ENCODE results near the gene LEFTY1.

Gene LEFTY1

DNA sequence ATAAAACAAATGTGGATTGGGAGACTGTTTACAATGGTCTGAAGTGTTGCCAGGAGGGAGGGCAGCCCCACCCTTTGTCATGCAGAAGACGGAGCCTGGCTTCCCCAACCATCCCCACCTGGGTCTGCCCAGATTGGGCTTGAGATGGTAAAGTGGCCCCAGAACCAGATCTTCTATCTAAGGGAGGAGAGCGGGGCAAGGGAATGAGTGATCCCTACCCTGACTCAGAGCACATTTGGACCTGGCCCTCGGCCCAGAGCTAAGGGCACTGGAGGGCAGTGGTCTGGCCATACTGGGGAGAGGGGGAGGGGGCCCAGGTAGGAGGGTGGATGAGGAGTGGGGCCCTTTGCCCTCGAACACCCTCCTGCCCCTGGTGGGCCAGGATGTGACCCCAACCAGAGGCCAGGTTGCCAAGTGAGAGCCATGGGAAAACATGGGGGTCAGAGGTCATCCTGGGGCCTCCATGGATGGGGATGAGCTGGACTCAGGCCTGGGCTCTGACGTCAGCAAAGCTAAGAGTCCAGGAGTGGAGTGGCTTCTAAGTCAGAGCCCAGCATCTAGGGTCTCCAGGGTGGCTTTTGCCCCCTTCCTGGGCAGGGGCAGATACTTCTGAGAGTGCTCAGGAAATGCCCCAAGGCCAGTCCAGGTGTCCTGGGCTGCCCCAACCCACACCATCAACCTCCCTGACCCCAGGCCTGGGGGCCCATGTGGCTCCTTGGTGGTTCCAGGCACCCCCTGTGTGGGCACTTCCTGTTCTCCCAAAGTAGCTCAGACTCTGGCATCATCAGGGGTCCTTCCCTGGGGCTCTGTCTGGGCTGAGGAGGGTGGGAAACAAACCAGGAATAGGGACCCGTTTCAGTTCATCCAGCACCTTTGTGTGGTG is 1.6 kb upstream of the LEFTY1 start:
- no peak overlapping the region for H3K4me2 ChIP-seq (ENCODE audit: insufficient read depth, low read length, poor library complexity, severe bottlenecking)
- H4K91ac ChIP-seq (ENCODE audit: low read depth, low read length, poor library complexity) = no peak overlapping the region
- no peak overlapping the region for H3K4me3 ChIP-seq (ENCODE audit: low read length in 2 of 2)
- peak overlapping the region; percentile 55 for H3K23ac ChIP-seq (ENCODE audit: low read depth, low read length, poor library complexity)
- H2AFZ ChIP-seq (ENCODE audit: low read length) = no peak overlapping the region
- no peak overlapping the region for H2BK5ac ChIP-seq (ENCODE audit: low read length)
- peak overlapping the region; percentile 71 for H3K14ac ChIP-seq (ENCODE audit: low read length)
- H3K36me3 ChIP-seq (replicated peaks in 1 of 2; ENCODE audit: control insufficient read depth in 2 of 2, insufficient read depth in 2 of 2, low read length in 2 of 2) = no peaks in the 10 kb centered on the region
- peaks cover 2 to 12% of the 10 kb centered on the region in 2 donors for H3K4me1 ChIP-seq (ENCODE audit: control insufficient read depth in 2 of 2, insufficient read depth in 1 of 2, low read depth in 1 of 2, low read length in 2 of 2)
- H4K8ac ChIP-seq (ENCODE audit: low read depth, low read length) = peak overlapping the region; percentile 65
- WGBS, 2 donors (ENCODE audit: extremely low coverage in 2 of 2, insufficient read length in 2 of 2, insufficient replicate concordance in 1 of 2) = no CpG with 5 or more reads among the region's 6 CpGs
- no peak overlapping the region for H3K27ac ChIP-seq (replicated peaks; ENCODE audit: low read length)
- peak overlapping the region; percentile 48 for H3K18ac ChIP-seq (ENCODE audit: low read length)
- no peak for DNase-seq (ENCODE audit: low spot score)
- H2AK5ac ChIP-seq (ENCODE audit: low read depth, low read length) = peak overlapping the region; percentile 56
- H3K79me1 ChIP-seq (ENCODE audit: low read depth, low read length) = no peaks in the 10 kb centered on the region
- no peak overlapping the region for H3K4ac ChIP-seq (ENCODE audit: low read length)
- H2BK12ac ChIP-seq (ENCODE audit: low read length) = no peak overlapping the region
- no peak overlapping the region for H2BK120ac ChIP-seq (ENCODE audit: low read depth, low read length)
- no peaks in the 10 kb centered on the region for H3K9me3 ChIP-seq (replicated peaks in 1 of 2; ENCODE audit: control insufficient read depth in 2 of 2, insufficient read depth in 1 of 2, low read depth in 1 of 2, low read length in 2 of 2)
- H3K9ac ChIP-seq (ENCODE audit: low read depth, low read length, poor library complexity) = no peak overlapping the region
- H3K27me3 ChIP-seq (ENCODE audit: control insufficient read depth in 3 of 3, insufficient read depth in 3 of 3, low read depth in 1 of 3, low read length in 3 of 3) = peaks cover 0 to 14% (median 0%) of the 10 kb centered on the region in 3 experiments
- H2BK15ac ChIP-seq (ENCODE audit: low read length) = no peak overlapping the region

DNA sequence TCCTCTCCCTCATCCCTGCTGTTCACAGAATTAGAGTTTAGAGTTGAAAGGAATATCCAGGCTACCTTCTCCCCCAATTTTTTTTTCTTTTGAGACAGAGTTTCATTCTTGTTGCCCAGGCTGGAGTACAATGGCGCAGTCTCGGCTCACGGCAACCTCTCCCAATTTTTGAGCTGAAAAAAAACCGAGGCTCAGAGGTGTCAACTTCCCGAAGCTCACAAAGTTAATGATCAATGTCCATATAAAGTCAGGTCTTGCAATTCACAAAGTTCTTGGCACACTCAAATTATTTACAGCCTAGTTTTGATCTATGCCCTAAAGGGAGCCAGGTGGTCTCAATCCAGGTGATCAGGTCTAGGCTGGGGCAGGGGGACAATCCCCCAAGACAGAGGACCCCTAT is 797 bp upstream of the LEFTY1 start:
- Histone ChIP-seq H3K4me1 (ENCODE audit: control insufficient read depth in 2 of 2, insufficient read depth in 1 of 2, low read depth in 1 of 2, low read length in 2 of 2) (peaks cover 2 to 12% of the 10 kb centered on the region in 2 donors), H3K27me3 (ENCODE audit: control insufficient read depth in 3 of 3, insufficient read depth in 3 of 3, low read depth in 1 of 3, low read length in 3 of 3) (peaks cover 0 to 14% (median 0%) of the 10 kb centered on the region in 3 experiments), H3K9me3 (replicated peaks in 1 of 2; ENCODE audit: control insufficient read depth in 2 of 2, insufficient read depth in 1 of 2, low read depth in 1 of 2, low read length in 2 of 2) (no peaks in the 10 kb centered on the region), H4K8ac (ENCODE audit: low read depth, low read length) (no peak overlapping the region), H2BK12ac (ENCODE audit: low read length) (no peak overlapping the region), H3K27ac (replicated peaks; ENCODE audit: low read length) (no peak overlapping the region), H3K4ac (ENCODE audit: low read length) (no peak overlapping the region), H2BK15ac (ENCODE audit: low read length) (no peak overlapping the region), H3K4me2 (ENCODE audit: insufficient read depth, low read length, poor library complexity, severe bottlenecking) (no peak overlapping the region), H3K9ac (ENCODE audit: low read depth, low read length, poor library complexity) (no peak overlapping the region), H3K79me1 (ENCODE audit: low read depth, low read length) (no peaks in the 10 kb centered on the region), H4K91ac (ENCODE audit: low read depth, low read length, poor library complexity) (no peak overlapping the region), H3K4me3 (ENCODE audit: low read length in 2 of 2) (no peak overlapping the region), H2BK120ac (ENCODE audit: low read depth, low read length) (no peak overlapping the region), H3K23ac (ENCODE audit: low read depth, low read length, poor library complexity) (no peak overlapping the region), H2AK5ac (ENCODE audit: low read depth, low read length) (no peak overlapping the region), H3K18ac (ENCODE audit: low read length) (no peak overlapping the region), H2AFZ (ENCODE audit: low read length) (no peak overlapping the region), H2BK5ac (ENCODE audit: low read length) (no peak overlapping the region), H3K14ac (ENCODE audit: low read length) (no peak overlapping the region), H3K36me3 (replicated peaks in 1 of 2; ENCODE audit: control insufficient read depth in 2 of 2, insufficient read depth in 2 of 2, low read length in 2 of 2) (no peaks in the 10 kb centered on the region)
- no peak for DNase-seq (ENCODE audit: low spot score)
- no CpG with 5 or more reads among the region's 5 CpGs for WGBS, 2 donors (ENCODE audit: extremely low coverage in 2 of 2, insufficient read length in 2 of 2, insufficient replicate concordance in 1 of 2)

DNA sequence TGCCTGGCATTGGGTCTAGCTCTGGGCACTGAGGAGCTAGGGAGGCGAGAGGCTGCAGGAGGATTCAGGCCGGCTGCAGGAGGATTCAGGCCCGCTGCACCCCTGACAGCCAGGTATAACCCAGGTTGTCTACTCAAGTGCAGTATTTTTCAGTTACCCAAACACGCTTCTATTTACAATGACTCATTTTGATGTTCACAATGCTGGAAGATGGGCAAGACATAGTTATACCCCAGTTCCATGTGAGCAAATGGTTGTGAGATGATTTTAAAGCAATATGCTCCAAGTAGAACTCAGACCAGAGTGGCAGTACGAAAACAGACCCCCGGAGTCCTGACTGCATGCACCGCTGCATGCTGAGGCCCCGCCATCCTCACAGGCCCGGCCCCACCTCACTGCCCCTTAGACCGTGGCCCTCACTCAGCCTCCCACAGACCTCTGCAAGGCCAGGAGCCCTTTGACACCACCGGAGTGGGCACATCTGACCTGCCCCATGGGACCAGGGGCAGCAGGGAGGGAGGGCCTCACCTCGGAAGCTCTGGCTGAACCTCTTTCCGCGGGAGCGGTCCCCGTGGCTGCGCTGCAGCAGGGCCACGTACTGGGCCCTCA is 553 bp downstream of the LEFTY1 start:
- no peak overlapping the region for H4K8ac ChIP-seq (ENCODE audit: low read depth, low read length)
- H2BK12ac ChIP-seq (ENCODE audit: low read length) = no peak overlapping the region
- no peak overlapping the region for H3K4me2 ChIP-seq (ENCODE audit: insufficient read depth, low read length, poor library complexity, severe bottlenecking)
- H4K91ac ChIP-seq (ENCODE audit: low read depth, low read length, poor library complexity) = no peak overlapping the region
- no peak overlapping the region for H3K27ac ChIP-seq (replicated peaks; ENCODE audit: low read length)
- no peak overlapping the region for H3K14ac ChIP-seq (ENCODE audit: low read length)
- H3K23ac ChIP-seq (ENCODE audit: low read depth, low read length, poor library complexity) = peak overlapping the region; percentile 100
- peak overlapping the region; percentile 70 for H3K9ac ChIP-seq (ENCODE audit: low read depth, low read length, poor library complexity)
- H3K9me3 ChIP-seq (replicated peaks in 1 of 2; ENCODE audit: control insufficient read depth in 2 of 2, insufficient read depth in 1 of 2, low read depth in 1 of 2, low read length in 2 of 2) = no peaks in the 10 kb centered on the region
- H2AK5ac ChIP-seq (ENCODE audit: low read depth, low read length) = peak overlapping the region; percentile 92
- no peak overlapping the region for H3K4me3 ChIP-seq (ENCODE audit: low read length in 2 of 2)
- H2BK5ac ChIP-seq (ENCODE audit: low read length) = no peak overlapping the region
- H3K4ac ChIP-seq (ENCODE audit: low read length) = no peak overlapping the region
- H2BK15ac ChIP-seq (ENCODE audit: low read length) = no peak overlapping the region
- H2BK120ac ChIP-seq (ENCODE audit: low read depth, low read length) = no peak overlapping the region
- no peaks in the 10 kb centered on the region for H3K79me1 ChIP-seq (ENCODE audit: low read depth, low read length)
- H2AFZ ChIP-seq (ENCODE audit: low read length) = peak overlapping the region; percentile 24
- peaks cover 0 to 20% (median 2%) of the 10 kb centered on the region in 3 experiments for H3K27me3 ChIP-seq (ENCODE audit: control insufficient read depth in 3 of 3, insufficient read depth in 3 of 3, low read depth in 1 of 3, low read length in 3 of 3)
- peak overlapping the region; percentile 27 for H3K18ac ChIP-seq (ENCODE audit: low read length)
- no peaks in the 10 kb centered on the region for H3K36me3 ChIP-seq (replicated peaks in 1 of 2; ENCODE audit: control insufficient read depth in 2 of 2, insufficient read depth in 2 of 2, low read length in 2 of 2)
- no peak for DNase-seq (ENCODE audit: low spot score)
- no CpG with 5 or more reads among the region's 18 CpGs for WGBS, 2 donors (ENCODE audit: extremely low coverage in 2 of 2, insufficient read length in 2 of 2, insufficient replicate concordance in 1 of 2)
- peaks cover 2 to 12% of the 10 kb centered on the region in 2 donors for H3K4me1 ChIP-seq (ENCODE audit: control insufficient read depth in 2 of 2, insufficient read depth in 1 of 2, low read depth in 1 of 2, low read length in 2 of 2)

Measured in neuronal stem cell (in vitro differentiated cells).